Medulla oblongata (tissue), 1 donor: ENCODE measurements around the gene AS3MT.
"Not testable (repeated sequence)": the region's sequence is repeated elsewhere in the genome, so short reads cannot be mapped to it uniquely, and the experiment has no call there.

Experiments
- DNase-seq: peaks from one replicate; pipeline ENCODE4 v3.0.0-alpha.2; 2015; ENCODE audit errors: extremely low spot score

AS3MT gene, protein sequence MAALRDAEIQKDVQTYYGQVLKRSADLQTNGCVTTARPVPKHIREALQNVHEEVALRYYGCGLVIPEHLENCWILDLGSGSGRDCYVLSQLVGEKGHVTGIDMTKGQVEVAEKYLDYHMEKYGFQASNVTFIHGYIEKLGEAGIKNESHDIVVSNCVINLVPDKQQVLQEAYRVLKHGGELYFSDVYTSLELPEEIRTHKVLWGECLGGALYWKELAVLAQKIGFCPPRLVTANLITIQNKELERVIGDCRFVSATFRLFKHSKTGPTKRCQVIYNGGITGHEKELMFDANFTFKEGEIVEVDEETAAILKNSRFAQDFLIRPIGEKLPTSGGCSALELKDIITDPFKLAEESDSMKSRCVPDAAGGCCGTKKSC

DNA sequence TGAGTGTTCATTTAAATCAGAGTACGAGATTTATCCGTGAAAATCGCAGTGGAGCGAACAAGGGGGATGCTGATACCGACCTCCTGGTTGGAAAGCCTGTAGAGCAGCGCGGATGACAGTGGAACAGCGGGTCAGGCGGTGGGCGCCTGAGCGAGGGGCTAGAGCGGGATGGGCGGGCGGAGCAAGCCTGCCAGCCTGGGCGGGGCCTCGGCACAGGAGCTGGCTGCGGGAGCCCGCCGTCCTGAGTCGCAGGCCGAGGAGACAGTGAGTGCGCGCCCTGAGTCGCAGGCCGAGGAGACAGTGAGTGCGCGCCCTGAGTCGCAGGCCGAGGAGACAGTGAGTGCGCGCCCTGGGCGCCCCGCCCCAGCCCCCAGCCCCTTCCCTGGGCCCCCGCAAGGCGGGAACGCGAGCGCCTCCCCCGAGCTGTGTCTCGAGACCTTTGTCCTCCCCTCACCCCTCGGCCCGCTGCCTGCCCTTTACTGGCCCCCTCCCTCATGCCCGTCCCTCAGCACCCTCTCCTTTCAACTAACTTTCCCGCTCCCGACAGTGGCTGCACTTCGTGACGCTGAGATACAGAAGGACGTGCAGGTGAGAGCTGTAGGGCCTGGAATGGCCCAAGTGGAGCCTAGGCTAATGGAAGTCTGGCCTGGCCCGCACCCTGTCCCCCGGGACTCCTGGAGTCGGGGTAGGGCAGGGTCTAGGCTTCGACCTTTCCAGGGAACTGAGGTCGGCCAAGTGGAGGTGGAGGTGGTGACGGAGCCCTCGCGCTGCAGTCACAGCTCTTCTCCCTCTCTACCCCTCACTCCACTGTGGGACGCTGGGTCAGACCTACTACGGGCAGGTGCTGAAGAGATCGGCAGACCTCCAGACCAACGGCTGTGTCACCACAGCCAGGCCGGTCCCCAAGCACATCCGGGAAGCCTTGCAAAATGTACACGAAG is at the start of gene AS3MT:
Gene AS3MT, plus strand, starts transcription at position 213 of the 941 bp plus-strand sequence. Its CDS starts 123 bp downstream, at position 336.
- DNase-seq: no peak

DNA sequence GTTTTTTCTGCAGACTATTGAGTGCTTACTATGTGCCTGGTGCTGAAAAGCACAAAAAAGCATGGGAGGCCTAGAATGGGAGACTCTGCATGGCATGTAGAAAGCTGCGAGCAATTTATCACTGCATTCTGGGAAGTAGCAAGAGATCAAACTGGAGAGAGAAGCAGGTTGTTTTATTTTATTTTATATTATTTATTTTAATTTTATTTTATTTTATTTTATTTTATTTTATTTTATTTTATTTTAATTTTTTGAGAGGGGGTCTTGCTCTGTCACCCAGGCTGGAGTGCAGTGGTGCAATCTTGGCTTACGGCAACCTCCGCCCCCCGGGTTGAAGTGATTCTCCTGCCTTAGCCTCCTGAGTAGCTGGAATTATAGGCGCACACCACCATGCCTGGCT is 49.3 kb upstream of the AS3MT start:
- DNase-seq: not testable (repeated sequence)

DNA sequence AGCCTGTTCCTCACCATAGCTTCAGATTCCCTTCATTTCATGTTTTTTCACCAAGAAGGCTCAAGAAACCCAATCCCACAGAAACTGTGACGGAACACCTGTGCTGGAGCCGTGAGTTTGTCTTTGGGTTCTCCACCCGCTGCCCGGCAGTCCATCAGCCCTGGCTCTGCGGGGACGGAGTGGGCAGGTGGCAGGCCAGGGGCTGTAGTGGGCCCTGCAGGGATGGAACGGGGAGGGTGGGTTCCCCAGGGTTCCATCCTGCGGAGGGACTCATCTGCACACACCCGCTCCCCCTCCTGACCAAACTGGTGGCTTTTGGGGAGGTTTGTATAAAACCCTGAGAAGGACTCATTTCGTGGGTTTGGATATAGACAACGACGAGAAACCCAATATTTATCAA is 47.0 kb upstream of the AS3MT start:
- DNase-seq: no peak

DNA sequence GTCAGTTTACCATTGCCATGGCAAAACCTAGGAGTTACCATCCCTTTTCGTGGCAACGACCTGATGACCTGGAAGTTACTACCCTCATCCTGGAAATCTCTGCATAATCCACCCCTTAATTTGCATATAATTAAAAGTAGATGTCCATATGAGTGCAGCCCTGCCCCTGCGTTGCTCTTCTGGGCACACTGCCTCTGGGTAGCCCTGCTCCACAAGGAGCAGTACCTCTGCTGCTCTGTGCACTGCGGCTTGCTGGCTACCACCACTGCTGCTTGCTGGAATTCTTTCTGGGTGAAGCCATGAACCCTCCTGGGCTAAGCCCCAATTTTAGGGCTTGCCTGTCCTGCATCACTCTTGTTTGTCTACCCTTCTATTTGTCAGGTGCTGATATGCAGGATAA is 44.6 kb upstream of the AS3MT start:
- DNase-seq: no peak

DNA sequence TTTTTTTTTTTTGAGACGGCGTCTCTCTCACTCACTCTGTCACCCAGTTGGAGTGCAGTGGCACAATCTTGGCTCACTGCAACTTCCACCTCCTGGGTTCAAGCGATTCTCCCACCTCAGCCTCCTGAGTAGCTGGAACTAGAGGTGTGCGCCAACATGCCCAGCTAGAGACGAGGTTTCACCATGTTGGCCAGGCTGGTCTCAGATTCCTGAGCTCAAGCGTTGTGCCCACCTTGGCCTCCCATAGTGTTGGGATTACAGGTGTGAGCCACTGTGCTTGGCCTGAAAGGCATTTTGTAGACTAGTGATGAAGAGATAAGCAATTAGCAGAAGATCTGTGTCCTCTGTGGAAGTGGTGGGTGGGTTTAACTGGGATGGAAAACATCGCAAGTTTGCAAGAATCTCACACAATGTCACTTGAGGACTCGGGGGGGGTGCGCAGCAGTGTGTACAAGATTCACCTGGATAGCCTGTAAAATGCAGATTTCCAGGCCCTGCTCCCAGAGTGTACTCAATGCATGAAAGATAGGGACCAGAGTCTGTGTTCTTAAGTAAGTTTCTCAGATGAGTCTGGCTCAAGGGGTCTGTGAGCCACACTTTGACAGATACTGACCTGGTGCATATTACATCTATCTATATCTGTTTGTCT is 43.0 kb upstream of the AS3MT start:
- DNase-seq: no peak

- no peak for DNase-seq
Observed at GRCh38 chr10:102827597-102827975, 41.7 kb upstream of the AS3MT start.

- no peak for DNase-seq
Observed at GRCh38 chr10:102831322-102832071, 37.8 kb upstream of the AS3MT start.

- no peak for DNase-seq
Observed at GRCh38 chr10:102832248-102832647, 37.0 kb upstream of the AS3MT start.

DNA sequence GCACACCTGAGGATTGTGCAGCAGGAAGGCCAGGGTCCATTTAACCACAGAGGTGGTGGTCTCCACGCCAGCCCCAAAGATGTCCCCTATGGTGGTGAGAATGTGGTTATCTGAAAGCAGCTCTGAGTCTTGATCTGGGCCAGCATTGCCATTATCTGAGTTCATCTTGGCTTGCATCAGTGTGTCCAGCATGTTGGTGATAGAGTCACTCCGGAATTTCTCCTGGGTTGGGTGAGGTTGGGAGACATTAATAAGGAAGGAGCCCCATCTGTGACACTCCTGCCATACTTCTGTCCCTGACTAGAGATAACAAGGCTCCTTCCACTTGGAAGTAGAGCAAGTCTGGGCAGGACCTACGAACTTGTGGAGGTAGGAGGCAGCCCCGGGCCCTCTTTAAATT is 36.3 kb upstream of the AS3MT start:
- DNase-seq: no peak

DNA sequence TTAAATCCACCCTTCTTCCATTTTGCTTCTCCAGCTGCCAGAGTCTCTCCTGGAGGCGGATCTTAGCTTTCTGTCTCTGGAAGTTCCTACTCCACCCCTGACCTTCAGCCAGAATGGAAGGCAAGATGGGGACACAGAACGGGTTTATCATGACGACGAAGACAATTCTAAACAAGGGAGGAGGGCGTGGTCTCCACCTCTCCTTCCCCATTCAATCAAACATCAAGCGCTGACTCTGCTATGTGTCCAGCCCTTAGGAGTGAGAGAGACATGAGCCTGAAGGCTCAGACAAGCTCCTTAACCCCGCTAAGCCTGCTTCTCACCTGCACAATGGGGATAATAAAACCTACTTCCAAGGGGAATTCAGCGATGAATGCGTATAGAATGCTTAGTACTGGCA is 35.1 kb upstream of the AS3MT start:
- DNase-seq: no peak

GRCh38 chr10:102835007-102835482 is 34.2 kb upstream of the AS3MT start:
- DNase-seq: peak; percentile 87

GRCh38 chr10:102837230-102837721 is 32.0 kb upstream of the AS3MT start, which contains the start of gene CYP17A1:
CYP17A1 (minus strand) TSS chr10:102837413; CDS start chr10:102837361, 52 bp downstream.
- DNase-seq: no peak

DNA sequence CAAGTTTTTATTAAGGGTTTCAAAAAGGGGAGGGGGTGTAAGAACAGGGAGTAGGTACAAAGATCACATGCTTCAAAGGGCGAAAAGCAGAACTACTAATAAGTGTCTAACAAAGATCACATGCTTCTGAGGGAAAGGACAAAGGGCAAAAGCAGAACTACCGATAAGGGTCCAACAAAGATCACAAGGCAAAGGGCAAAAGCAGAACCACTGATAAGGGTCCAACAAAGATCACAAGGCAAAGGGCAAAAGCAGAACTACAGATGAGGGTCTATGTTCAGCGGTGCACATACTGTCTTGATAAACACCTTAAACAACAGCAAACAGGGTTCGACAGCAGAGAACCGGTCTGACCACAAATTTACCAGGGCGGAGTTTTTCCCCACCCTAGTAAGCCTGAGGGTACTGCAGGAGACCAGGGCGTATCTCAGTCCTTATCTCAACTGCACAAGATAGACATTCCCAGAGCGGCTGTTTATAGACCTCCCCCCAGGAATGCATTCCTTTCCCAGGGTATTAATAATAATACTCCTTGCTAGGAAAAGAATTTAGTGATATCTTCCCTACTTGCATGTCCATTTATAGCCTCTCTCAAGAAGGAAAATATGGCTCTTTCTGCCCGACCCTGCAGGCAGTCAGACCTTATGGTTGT is 30.9 kb upstream of the AS3MT start:
- not testable (repeated sequence) for DNase-seq

- no peak for DNase-seq
Observed at GRCh38 chr10:102841827-102842345, 27.4 kb upstream of the AS3MT start.

GRCh38 chr10:102843139-102843538 is 26.1 kb upstream of the AS3MT start:
- DNase-seq: not testable (repeated sequence)

DNA sequence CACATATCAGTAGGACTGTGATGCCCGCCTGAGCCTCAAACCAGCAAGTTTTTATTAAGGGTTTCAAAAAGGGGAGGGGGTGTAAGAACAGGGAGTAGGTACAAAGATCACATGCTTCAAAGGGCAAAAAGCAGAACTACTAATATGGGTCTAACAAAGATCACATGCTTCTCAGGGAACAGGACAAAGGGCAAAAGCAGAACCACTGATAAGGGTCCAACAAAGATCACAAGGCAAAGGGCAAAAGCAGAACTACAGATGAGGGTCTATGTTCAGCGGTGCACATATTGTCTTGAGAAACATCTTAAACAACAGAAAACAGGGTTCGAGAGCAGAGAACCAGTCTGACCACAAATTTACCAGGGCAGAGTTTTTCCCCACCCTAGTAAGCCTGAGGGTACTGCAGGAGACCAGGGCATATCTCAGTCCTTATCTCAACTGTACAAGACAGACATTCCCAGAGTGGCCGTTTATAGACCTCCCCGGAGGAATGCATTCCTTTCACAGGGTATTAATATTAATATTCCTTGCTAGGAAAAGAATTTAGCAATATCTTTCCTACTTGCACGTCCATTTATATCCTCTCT is 25.0 kb upstream of the AS3MT start:
- DNase-seq: not testable (repeated sequence)

GRCh38 chr10:102845352-102845902 is 23.8 kb upstream of the AS3MT start:
- DNase-seq: no peak

GRCh38 chr10:102850025-102850518 is 19.2 kb upstream of the AS3MT start:
- DNase-seq: no peak

DNA sequence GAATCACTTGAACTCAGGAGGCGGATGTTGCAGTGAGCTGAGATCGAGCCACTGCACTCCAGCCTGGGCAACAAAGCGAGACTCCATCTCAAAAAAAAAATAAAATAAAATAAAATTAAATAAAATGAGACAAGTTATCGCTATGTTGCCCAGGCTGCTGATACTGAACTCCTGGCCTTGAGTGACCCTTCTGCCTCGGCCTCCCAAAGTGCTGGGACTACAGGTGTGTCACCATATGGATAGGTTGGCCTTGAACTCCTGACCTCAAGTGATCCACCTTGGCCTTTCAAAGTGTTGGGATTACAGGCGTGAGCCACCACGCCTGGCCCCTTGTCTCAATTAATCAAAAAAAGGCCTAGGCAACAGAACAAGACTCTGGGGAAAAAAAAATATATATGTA is 16.0 kb upstream of the AS3MT start:
- not testable (repeated sequence) for DNase-seq
